Tibial nerve (tissue), 4 donors: ENCODE results near the gene MBOAT2. TPM values are rescaled to one million over a fixed set of nuclear protein-coding genes. Genes with fewer than 3 reads are reported as not detected.

ENCODE experiments used
- DNase-seq, 2 donors: peaks; one replicate each; pipeline ENCODE4 v3.0.0-alpha.2; 2019; ENCODE audit warnings: low spot score in 2 of 2
- H3K27ac ChIP-seq, 4 donors: fragments of 200-600 bp; sonication (generic) in 3 of 4; one replicate each; pipeline ENCODE4 v1.5.1; 2017 to 2019; ENCODE audit warnings: mild to moderate bottlenecking in 1 of 4
- H3K27me3 ChIP-seq, 2 donors: fragments of 200-600 bp; sonication (generic) in 1 of 2; one replicate each; pipeline versions ENCODE4 v1.5.1 to v1.6.0; 2017 to 2019
- H3K36me3 ChIP-seq, 3 donors: fragments of 200-600 bp; sonication (generic); one replicate each; pipeline ENCODE4 v1.5.1; 2018 to 2019
- H3K4me1 ChIP-seq, 4 donors: fragments of 200-600 bp; sonication (generic) in 3 of 4; one replicate each; pipeline ENCODE4 v1.5.1; 2017 to 2019
- H3K4me3 ChIP-seq, 4 donors: fragments of 200-600 bp; sonication (generic) in 3 of 4; one replicate each; pipeline ENCODE4 v1.5.1; 2017 to 2019; ENCODE audit warnings: mild to moderate bottlenecking in 1 of 4, moderate library complexity in 1 of 4
- H3K9me3 ChIP-seq, 4 donors: fragments of 200-600 bp; sonication (generic) in 3 of 4; one replicate each; pipeline ENCODE4 v1.5.1; 2017 to 2019
- EP300 ChIP-seq, 2 donors: sonication (generic); formaldehyde crosslinking; IDR thresholded peaks; one replicate each; pipeline ENCODE4 v1.6.1; 2017; ENCODE audit warnings: antibody characterized with exemption in 2 of 2, mild to moderate bottlenecking in 1 of 2
- POLR2A ChIP-seq, 2 donors: fragments of 450-650 bp; IDR thresholded peaks; one replicate each; pipeline ENCODE4 v1.6.1; 2017; ENCODE audit warnings: antibody characterized with exemption in 2 of 2, mild to moderate bottlenecking in 2 of 2, moderate library complexity in 2 of 2
- WGBS, 2 donors: methylation state at CpG; one replicate each; pipeline ENCODE4 v1.1.5; 2018; 5-methylcytosine and 5-hydroxymethylcytosine counted together
- total RNA-seq, 4 donors: library from RNA; depleted of rRNA; stranded (reverse); fragments of >200 nt; gene quantifications; one replicate each; pipeline ENCODE4 v1.1.0, GENCODE V29; 2016
- TF ChIP-seq, protein P1 (sequence below), 5 experiments: fragments of 200-600 bp in 3 of 5; fragments of 450-650 bp in 2 of 5; sonication (generic) in 3 of 5; IDR thresholded peaks; one replicate each; pipeline ENCODE4 v1.5.1; 2016 to 2019; ENCODE audit warnings: antibody characterized with exemption in 5 of 5, mild to moderate bottlenecking in 3 of 5, moderate library complexity in 2 of 5

MBOAT2 gene
- total RNA-seq, 4 donors from 2014 or later: 23.7 to 56.2 (median 45.5) TPM

DNA sequence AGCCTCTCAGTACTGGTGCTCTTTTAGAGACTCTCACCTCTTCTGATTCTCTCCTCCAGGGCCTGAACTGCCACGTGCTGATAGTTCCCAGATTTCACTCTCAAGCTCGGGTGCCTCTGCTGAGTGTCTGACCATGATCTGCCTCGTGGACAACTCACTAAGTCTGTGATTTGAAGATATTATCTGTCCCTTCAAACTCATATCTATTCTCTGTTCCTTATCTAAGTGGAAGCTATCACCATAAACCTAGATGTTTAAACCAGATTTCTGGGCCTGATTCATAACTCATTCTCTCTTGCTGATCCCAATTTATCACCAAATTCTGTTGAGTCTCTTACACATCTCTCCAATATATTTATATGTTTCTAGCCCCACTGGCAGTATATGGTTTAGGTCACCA is 136.1 kb downstream of the MBOAT2 start:
- no peak overlapping the region for H3K27ac ChIP-seq
- H3K36me3 ChIP-seq: peaks cover 0 to 17% (median 0%) of the 10 kb centered on the region in 3 donors
- TF ChIP-seq EP300 (IDR thresholded peaks at IDR 0.05): no peak
- TF ChIP-seq, protein P1, sequence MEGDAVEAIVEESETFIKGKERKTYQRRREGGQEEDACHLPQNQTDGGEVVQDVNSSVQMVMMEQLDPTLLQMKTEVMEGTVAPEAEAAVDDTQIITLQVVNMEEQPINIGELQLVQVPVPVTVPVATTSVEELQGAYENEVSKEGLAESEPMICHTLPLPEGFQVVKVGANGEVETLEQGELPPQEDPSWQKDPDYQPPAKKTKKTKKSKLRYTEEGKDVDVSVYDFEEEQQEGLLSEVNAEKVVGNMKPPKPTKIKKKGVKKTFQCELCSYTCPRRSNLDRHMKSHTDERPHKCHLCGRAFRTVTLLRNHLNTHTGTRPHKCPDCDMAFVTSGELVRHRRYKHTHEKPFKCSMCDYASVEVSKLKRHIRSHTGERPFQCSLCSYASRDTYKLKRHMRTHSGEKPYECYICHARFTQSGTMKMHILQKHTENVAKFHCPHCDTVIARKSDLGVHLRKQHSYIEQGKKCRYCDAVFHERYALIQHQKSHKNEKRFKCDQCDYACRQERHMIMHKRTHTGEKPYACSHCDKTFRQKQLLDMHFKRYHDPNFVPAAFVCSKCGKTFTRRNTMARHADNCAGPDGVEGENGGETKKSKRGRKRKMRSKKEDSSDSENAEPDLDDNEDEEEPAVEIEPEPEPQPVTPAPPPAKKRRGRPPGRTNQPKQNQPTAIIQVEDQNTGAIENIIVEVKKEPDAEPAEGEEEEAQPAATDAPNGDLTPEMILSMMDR (IDR thresholded peaks at IDR 0.05): no peak
- DNase-seq: no peak
- no peak overlapping the region for H3K4me3 ChIP-seq
- WGBS, 2 donors: 87 to 88% methylated on average over 3 of the region's 3 CpGs
- H3K4me1 ChIP-seq: no peaks in the 10 kb centered on the region
- no peaks in the 10 kb centered on the region for H3K9me3 ChIP-seq
- H3K27me3 ChIP-seq: no peaks in the 10 kb centered on the region

DNA sequence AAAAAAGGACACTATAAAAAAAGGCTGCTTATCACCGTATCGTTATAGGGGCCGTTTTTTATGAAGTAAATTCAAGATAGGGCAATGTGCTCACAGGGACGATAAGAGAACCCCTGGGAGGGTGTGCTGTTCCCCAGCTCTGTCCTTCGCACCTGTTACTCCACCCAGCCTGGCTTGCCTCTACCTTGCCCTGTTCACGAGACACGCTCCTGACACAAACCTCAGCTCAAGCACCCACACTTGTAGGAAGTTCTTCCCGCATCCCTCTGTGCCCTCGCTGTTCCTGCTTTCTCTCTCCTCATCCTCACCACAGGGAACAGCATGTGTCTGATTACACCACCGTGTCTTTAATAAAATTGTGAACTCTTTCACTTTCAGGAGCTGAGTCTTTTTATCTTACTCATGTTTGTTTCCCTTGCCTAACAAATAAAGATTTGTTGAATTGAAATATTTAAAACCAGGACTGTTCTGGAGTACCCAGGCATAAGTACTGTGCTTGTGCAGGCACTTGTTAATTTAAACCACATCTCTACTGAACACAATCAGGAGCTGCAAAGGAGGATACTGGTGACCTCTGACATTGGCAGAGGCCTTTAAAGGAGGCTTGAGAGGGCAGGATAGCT is 140.0 kb downstream of the MBOAT2 start:
- 88 to 92% methylated on average over 10 of the region's 10 CpGs for WGBS, 2 donors
- Histone ChIP-seq H3K4me3 (no peak overlapping the region), H3K36me3 (peaks cover 0 to 38% (median 0%) of the 10 kb centered on the region in 3 donors), H3K27ac (no peak overlapping the region), H3K9me3 (no peaks in the 10 kb centered on the region), H3K4me1 (no peaks in the 10 kb centered on the region), H3K27me3 (no peaks in the 10 kb centered on the region)
- no peak for DNase-seq
- TF ChIP-seq, protein P1 (IDR thresholded peaks at IDR 0.05): no peak
- TF ChIP-seq EP300 (IDR thresholded peaks at IDR 0.05) (no peak), POLR2A (IDR thresholded peaks at IDR 0.05) (no peak)

GRCh38 chr2:8862230-8862629 is 141.3 kb downstream of the MBOAT2 start:
- Histone ChIP-seq H3K4me1 (no peaks in the 10 kb centered on the region), H3K4me3 (no peak overlapping the region), H3K9me3 (no peaks in the 10 kb centered on the region), H3K27ac (no peak overlapping the region), H3K27me3 (no peaks in the 10 kb centered on the region), H3K36me3 (peaks cover 0 to 40% (median 0%) of the 10 kb centered on the region in 3 donors)
- no peak for DNase-seq
- 90 to 94% methylated on average over 7 of the region's 7 CpGs for WGBS, 2 donors
- TF ChIP-seq EP300 (IDR thresholded peaks at IDR 0.05) (no peak), POLR2A (IDR thresholded peaks at IDR 0.05) (no peak)
- TF ChIP-seq, protein P1 (IDR thresholded peaks at IDR 0.05): no peak

DNA sequence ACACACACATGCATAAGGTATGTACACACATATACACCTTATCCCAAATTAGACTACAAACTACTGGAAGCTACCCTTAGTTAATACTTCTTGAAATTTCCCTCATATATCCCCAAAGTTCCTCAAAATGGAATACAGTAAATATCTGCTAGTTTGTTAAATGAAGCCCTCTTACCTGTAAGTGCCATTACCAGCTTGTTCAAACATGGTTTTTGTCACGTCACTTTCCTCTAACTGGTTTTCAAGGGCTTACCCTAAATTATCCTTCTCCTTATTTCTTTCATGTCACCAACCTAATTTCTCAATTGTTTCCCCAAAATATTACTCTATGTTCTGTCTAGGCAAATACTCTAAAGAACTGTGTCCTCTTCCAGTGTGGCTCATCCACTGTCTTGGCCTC is 141.7 kb downstream of the MBOAT2 start:
- H3K27ac ChIP-seq: no peak overlapping the region
- no peak overlapping the region for H3K4me3 ChIP-seq
- H3K9me3 ChIP-seq: no peaks in the 10 kb centered on the region
- no peaks in the 10 kb centered on the region for H3K27me3 ChIP-seq
- TF ChIP-seq, protein P1 (IDR thresholded peaks at IDR 0.05): no peak
- TF ChIP-seq POLR2A (IDR thresholded peaks at IDR 0.05) (no peak), EP300 (IDR thresholded peaks at IDR 0.05) (no peak)
- no peak for DNase-seq
- peaks cover 0 to 44% (median 0%) of the 10 kb centered on the region in 3 donors for H3K36me3 ChIP-seq
- 97% methylated on average over 1 of the region's 1 CpG for WGBS, 2 donors
- H3K4me1 ChIP-seq: no peaks in the 10 kb centered on the region

- Histone ChIP-seq H3K36me3 (peaks cover 0 to 44% (median 0%) of the 10 kb centered on the region in 3 donors), H3K27ac (no peak overlapping the region), H3K4me3 (no peak overlapping the region), H3K27me3 (no peaks in the 10 kb centered on the region), H3K9me3 (no peaks in the 10 kb centered on the region), H3K4me1 (no peaks in the 10 kb centered on the region)
- DNase-seq: no peak
- 83 to 91% methylated on average over 2 of the region's 2 CpGs for WGBS, 2 donors
- no peak for TF ChIP-seq POLR2A (IDR thresholded peaks at IDR 0.05)
- TF ChIP-seq, protein P1 (IDR thresholded peaks at IDR 0.05): no peak
Observed at GRCh38 chr2:8860239-8860638, 143.2 kb downstream of the MBOAT2 start.
